K562 (cell line): ENCODE results near the gene GNGT2. TPM values are rescaled to one million over a fixed set of nuclear protein-coding genes. Genes with fewer than 3 reads are reported as not detected.

Experiments
- ATAC-seq: fragments of 200-7000 bp; cut with Tn5 transposase; 3 replicates; pipeline ENCODE4 v1.9.1; 2020; ENCODE audit warnings: moderate library complexity
- BruUV-seq: library from RNA; stranded (reverse); fragments of 400-500 nt; replicated peaks from 2 replicates; lab custom pipeline; 2021; lab: Mats Ljungman, UMichigan
- CTCF ChIA-PET: fragments of 300-600 bp; formaldehyde crosslinking; extraction: SDS; loops from one replicate; lab custom pipeline; 2021; ENCODE audit warnings: low intra/inter-chr PET ratio; lab: Yijun Ruan, JAX
- POLR2A ChIA-PET: fragments of 300-600, 350-650 bp; sonication (Branson Sonifier 250); formaldehyde crosslinking; extraction: SDS; loops from one replicate; lab custom pipeline; 2021; ENCODE audit warnings: antibody characterized with exemption, inconsistent platforms; lab: Yijun Ruan, JAX
- DNase-seq, 4 experiments: peaks; one replicate each; pipeline versions ENCODE4 v3.0.0 to v3.0.0-alpha.2; 2011 to 2018; ENCODE audit warnings: low spot score in 3 of 4, mixed read lengths in 3 of 4; ENCODE audit errors: extremely low read depth in 1 of 4
- FAIRE-seq: peaks from 2 replicates; lab custom pipeline; 2011; peaks lifted over from hg19 to GRCh38; lab: Jason Lieb, UNC
- H2AFZ ChIP-seq: 2 replicates; pipeline ENCODE4 v1.6.0; 2011; ENCODE audit warnings: low read depth, low read length, control low read depth, inconsistent platforms
- H3K27ac ChIP-seq: fragments of 200-600 bp; 3 replicates; pipeline ENCODE4 v1.8.0; 2011; ENCODE audit warnings: low read depth, mild to moderate bottlenecking, control low read depth, inconsistent platforms, low read length, moderate library complexity, mixed read lengths; ENCODE audit errors: extremely low read depth
- H3K27me3 ChIP-seq, 2 experiments: fragments of 300-600 bp in 1 of 2; 2 replicates in 1 of 2; 3 replicates in 1 of 2; pipeline versions ENCODE4 v1.6.0 to v1.8.0; 2011; ENCODE audit warnings: inconsistent platforms in 2 of 2, low read length in 2 of 2, mild to moderate bottlenecking in 1 of 2, mixed read lengths in 1 of 2, moderate library complexity in 1 of 2; ENCODE audit not compliant: control insufficient read depth in 2 of 2, insufficient read depth in 2 of 2
- H3K36me3 ChIP-seq: fragments of 300-600 bp; 3 replicates; pipeline ENCODE4 v1.8.0; 2011; ENCODE audit warnings: mild to moderate bottlenecking, low read length, inconsistent platforms; ENCODE audit not compliant: control insufficient read depth, insufficient read depth
- H3K4me1 ChIP-seq, 2 experiments: fragments of 200-600 bp in 1 of 2; replicated peaks in 1 of 2; 2 replicates in 1 of 2; 3 replicates in 1 of 2; pipeline versions ENCODE4 v1.5.1 to v1.8.0; 2011; ENCODE audit warnings: inconsistent platforms in 2 of 2, low read length in 2 of 2, mild to moderate bottlenecking in 1 of 2, mixed read lengths in 1 of 2, moderate library complexity in 1 of 2; ENCODE audit not compliant: control insufficient read depth in 2 of 2, insufficient read depth in 2 of 2
- H3K4me2 ChIP-seq: 2 replicates; pipeline ENCODE4 v1.6.1; 2011; ENCODE audit warnings: low read length, control low read depth, inconsistent platforms, mixed read lengths; ENCODE audit not compliant: insufficient read depth
- H3K4me3 ChIP-seq: fragments of 200-600 bp; sonication (generic), shearing (Covaris generic); 2 replicates; pipeline ENCODE4 v1.5.1; 2016; ENCODE audit warnings: control low read depth, inconsistent platforms
- H3K79me2 ChIP-seq: fragments of 200-600 bp; 3 replicates; pipeline ENCODE4 v1.8.0; 2011; ENCODE audit warnings: low read length, inconsistent platforms; ENCODE audit not compliant: control insufficient read depth, insufficient read depth
- H3K9ac ChIP-seq, 2 experiments: 2 replicates each; pipeline versions ENCODE4 v1.6.0 to v1.6.1; 2011; ENCODE audit warnings: low read depth in 2 of 2, low read length in 2 of 2, control low read depth in 1 of 2, inconsistent platforms in 1 of 2, mild to moderate bottlenecking in 1 of 2, mixed read lengths in 1 of 2; ENCODE audit not compliant: insufficient read depth in 1 of 2
- H3K9me1 ChIP-seq: one replicate; pipeline ENCODE4 v1.6.0; 2011; ENCODE audit warnings: inconsistent platforms, mild to moderate bottlenecking, low read length, moderate library complexity; ENCODE audit not compliant: control insufficient read depth, insufficient read depth
- H3K9me3 ChIP-seq: replicated peaks from 2 replicates; pipeline ENCODE4 v1.5.1; 2011; ENCODE audit warnings: low read depth, low read length, inconsistent platforms; ENCODE audit not compliant: control insufficient read depth, insufficient read depth
- H4K20me1 ChIP-seq: replicated peaks from 2 replicates; pipeline ENCODE4 v1.6.1; 2011; ENCODE audit warnings: low read length, inconsistent platforms, mixed read lengths; ENCODE audit not compliant: control insufficient read depth, insufficient read depth
- ARID1B ChIP-seq: fragments of 450-650 bp; IDR thresholded peaks from 2 replicates; pipeline ENCODE4 v1.6.1; 2016; ENCODE audit warnings: antibody characterized with exemption, mild to moderate bottlenecking, inconsistent platforms
- BACH1 ChIP-seq: fragments of 200-800 bp; sonication (Bioruptor generic); IDR thresholded peaks from 2 replicates; pipeline ENCODE4 v1.6.1; 2016; ENCODE audit warnings: missing genetic modification characterization, missing compliant biosample characterization
- CHD2 ChIP-seq: IDR thresholded peaks from 2 replicates; pipeline ENCODE4 v1.6.1; 2011; ENCODE audit warnings: low read depth, low read length
- CREB5 ChIP-seq: fragments of 250-450 bp; sonication (Bioruptor Pico); IDR thresholded peaks from 2 replicates; pipeline ENCODE4 v1.5.0; 2020; ENCODE audit warnings: mild to moderate bottlenecking
- ETV1 ChIP-seq: fragments of 450-650 bp; conservative IDR thresholded peaks from 2 replicates; pipeline ENCODE4 v1.6.1; 2016; ENCODE audit warnings: missing genetic modification characterization, control low read depth, low read depth, missing compliant biosample characterization
- PBX2 ChIP-seq, 2 experiments: IDR thresholded peaks in 1 of 2; conservative IDR thresholded peaks in 1 of 2; 2 replicates each; pipeline ENCODE4 v1.6.1; 2016; ENCODE audit warnings: low read depth in 2 of 2, mild to moderate bottlenecking in 1 of 2, missing compliant biosample characterization in 1 of 2, missing genetic modification characterization in 1 of 2, moderate library complexity in 1 of 2
- SMARCC2 ChIP-seq: fragments of 450-650 bp; IDR thresholded peaks from 2 replicates; pipeline ENCODE4 v1.6.1; 2017; ENCODE audit warnings: antibody characterized with exemption, moderate library complexity, mild to moderate bottlenecking, low read depth
- ZNF121 ChIP-seq: sonication (generic); formaldehyde crosslinking; conservative IDR thresholded peaks from 2 replicates; pipeline ENCODE4 v1.8.0; 2022; ENCODE audit warnings: missing genetic modification reagents
- ZNF589 ChIP-seq: fragments of 200-800 bp; sonication (Bioruptor generic); IDR thresholded peaks from 2 replicates; pipeline ENCODE4 v1.6.1; 2016; ENCODE audit warnings: low read depth, missing genetic modification characterization, missing compliant biosample characterization
- ZNF592 ChIP-seq: fragments of 450-650 bp; IDR thresholded peaks from 2 replicates; pipeline ENCODE4 v1.6.1; 2017; ENCODE audit warnings: antibody characterized with exemption, mild to moderate bottlenecking
- ZNF655 ChIP-seq: fragments of 250-450 bp; sonication (Bioruptor Pico); IDR thresholded peaks from 2 replicates; pipeline ENCODE4 v1.5.0; 2021
- ZNF75A ChIP-seq: fragments of 450-650 bp; formaldehyde crosslinking; IDR thresholded peaks from 2 replicates; pipeline ENCODE4 v1.4.0; 2020; ENCODE audit warnings: mild to moderate bottlenecking
- WGBS: fragments of 100-300 bp; shearing (Covaris generic); methylation state at CpG from one replicate; pipeline ENCODE4 v1.1.6; 2016; ENCODE audit warnings: low coverage, mixed read lengths; ENCODE audit not compliant: insufficient coverage; ENCODE audit errors: missing lambda C conversion rate; 5-methylcytosine and 5-hydroxymethylcytosine counted together
- in situ Hi-C: fragments of 300-500 bp; cut with MboI; formaldehyde crosslinking; loops from 4 replicates; pipeline ENCODE4 v1.15.0; 2018; ENCODE audit warnings: inconsistent platforms, mixed read lengths
- intact Hi-C: fragments of 100-400 bp; cut with micrococcal nuclease; formaldehyde crosslinking; loops from 2 replicates; pipeline ENCODE4 v1.14.2; 2022
- polyA plus RNA-seq, 8 experiments: library from polyadenylated mRNA; depleted of rRNA in 4 of 8; stranded (reverse) in 5 of 8; unstranded in 3 of 8; fragments of >200 nt; fragmentation: Nextera tagmentation in 2 of 8; fragmentation: Illumina TruSeq in 1 of 8; extraction: Ambion mirVana in 2 of 8; extraction: Trizol in 1 of 8; gene quantifications; 2 replicates each; pipeline versions ENCODE4 v1.2.1 to v1.2.3, GENCODE V29; 2011 to 2014; ENCODE audit warnings: inconsistent platforms in 1 of 8, missing spikeins in 1 of 8
- total RNA-seq, 7 experiments: library from RNA; depleted of rRNA in 6 of 7; stranded (reverse); fragments of >200 nt in 6 of 7; fragmentation: Illumina TruSeq in 2 of 7; extraction: Trizol in 2 of 7; gene quantifications; 2 replicates each; pipeline versions ENCODE4 v1.2.1 to v1.2.3, GENCODE V29; 2011 to 2021; ENCODE audit warnings: low replicate concordance in 1 of 7

Gene GNGT2
- total and polyA plus RNA-seq, 9 of the 15 experiments (the other 6 are each of a cell fraction or from before 2014, with no cell fraction given), result not detected

GRCh38 chr17:49249292-49249794 lies 39.0 kb upstream of the GNGT2 start:
- peak; percentile 59 for ATAC-seq
- peak overlapping the region; percentile 49 for H2AFZ ChIP-seq
- intact Hi-C loops (no loop called here), in situ Hi-C loops (no loop called here)
- H3K9me3 ChIP-seq, result no peaks in the 10 kb centered on the region
- BruUV-seq, result no TSS peak
- H3K36me3 ChIP-seq, result no peaks in the 10 kb centered on the region
- peaks cover 9 to 10% of the 10 kb centered on the region in 2 experiments; a peak in 4 of 5 replicates for H3K4me1 ChIP-seq
- no peaks in the 10 kb centered on the region for H3K27me3 ChIP-seq
- peak; percentile 68 to 73 (median 71) for DNase-seq
- no peaks in the 10 kb centered on the region for H3K9me1 ChIP-seq
- no peaks in the 10 kb centered on the region for H3K79me2 ChIP-seq
- H3K9ac ChIP-seq, result peak overlapping the region in 1 of 2 experiments; percentile 76; a peak in 2 of 4 replicates
- peak overlapping the region; percentile 31; the same call in 1 of the 2 replicates for H3K4me2 ChIP-seq
- no peaks in the 10 kb centered on the region for H4K20me1 ChIP-seq
- no peak overlapping the region for H3K27ac ChIP-seq
- CTCF ChIA-PET, result no interaction called here
- WGBS, result 8% methylated on average over 10 of the region's 10 CpGs
- no peak overlapping the region for H3K4me3 ChIP-seq
- POLR2A ChIA-PET, result no interaction called here
- FAIRE-seq, result no peak
- 0 out of 2 replicates have a peak, but pooled peaks have one; percentile 63 for TF ChIP-seq ZNF589
- 0 out of 2 replicates have a peak, but pooled peaks have one; percentile 31 for TF ChIP-seq ZNF592
- no peak for TF ChIP-seq SMARCC2
- no peak for TF ChIP-seq ZNF75A
- TF ChIP-seq ARID1B, result peak; percentile 62
- no peak for TF ChIP-seq ZNF121
- TF ChIP-seq CHD2, result no peak
- no peak for TF ChIP-seq ETV1 (tag)
- TF ChIP-seq ZNF655 (CRISPR knock-in tag), result no peak
- TF ChIP-seq BACH1 (tag), result no peak
- no peak for TF ChIP-seq PBX2 (CRISPR knock-in tag; IDR thresholded peaks at IDR 0.05; ENCODE audit: low read depth)
- no peak for TF ChIP-seq PBX2 (tag; conservative IDR thresholded peaks at IDR 0.05; ENCODE audit: low read depth)
- no peak for TF ChIP-seq CREB5 (CRISPR knock-in tag)
